OCI-LY3 (cell line): ENCODE data around the gene ALDH3A1.

Source experiments
- H2AFZ ChIP-seq: fragments of 200-600, 300-600 bp; shearing (Covaris generic); 2 replicates; pipeline ENCODE4 v1.6.0; 2014; ENCODE audit warnings: antibody characterized with exemption, low read depth, low read length
- H3K27ac ChIP-seq: fragments of 200-600, 300-600 bp; sonication (generic); 2 replicates; pipeline ENCODE4 v1.5.1; 2014; ENCODE audit warnings: mild to moderate bottlenecking, low read length, moderate library complexity, mixed read lengths
- H3K27me3 ChIP-seq: fragments of 200-600, 300-600 bp; sonication (generic); 2 replicates; pipeline ENCODE4 v1.6.1; 2014; ENCODE audit warnings: low read depth, low read length, mixed read lengths
- H3K36me3 ChIP-seq: fragments of 200-600, 300-600 bp; sonication (generic); replicated peaks from 2 replicates; pipeline ENCODE3; 2014; ENCODE audit warnings: low read depth, low read length, mixed read lengths
- H3K4me1 ChIP-seq: fragments of 300-600, 200-600 bp; sonication (generic); 2 replicates; pipeline ENCODE4 v1.6.1; 2014; ENCODE audit warnings: low read length, mixed read lengths
- H3K4me2 ChIP-seq: fragments of 200-600, 300-600 bp; sonication (generic); 2 replicates; pipeline ENCODE4 v1.6.1; 2014; ENCODE audit warnings: low read length, mixed read lengths
- H3K4me3 ChIP-seq: fragments of 300-600, 200-600 bp; sonication (generic); 2 replicates; pipeline ENCODE4 v1.5.1; 2014; ENCODE audit warnings: antibody characterized with exemption, mild to moderate bottlenecking, low read length, moderate library complexity
- H3K79me2 ChIP-seq: fragments of 300-600, 200-600 bp; shearing (Covaris generic); 2 replicates; pipeline ENCODE4 v1.6.1; 2014; ENCODE audit warnings: mild to moderate bottlenecking, low read length, mixed read lengths
- H3K9ac ChIP-seq: fragments of 300-600, 200-600 bp; shearing (Covaris generic); 2 replicates; pipeline ENCODE4 v1.6.0; 2014; ENCODE audit warnings: mild to moderate bottlenecking, low read length, moderate library complexity
- H3K9me3 ChIP-seq: fragments of 200-600, 300-600 bp; shearing (Covaris generic); 2 replicates; pipeline ENCODE4 v1.6.1; 2014; ENCODE audit warnings: low read length, mixed read lengths; ENCODE audit not compliant: insufficient read depth
- H4K20me1 ChIP-seq: fragments of 200-600, 300-600 bp; sonication (generic); 2 replicates; pipeline ENCODE4 v1.6.1; 2016; ENCODE audit warnings: low read length, mixed read lengths; ENCODE audit not compliant: insufficient read depth
- EZH2phosphoT487 ChIP-seq: fragments of 200-600 bp; shearing (Covaris generic); IDR thresholded peaks from 2 replicates; pipeline ENCODE4 v1.6.1; 2018; ENCODE audit warnings: antibody characterized with exemption, mixed run types, low read depth
- TF ChIP-seq, protein P1 (sequence below): fragments of 200-600, 300-600 bp; sonication (generic); IDR thresholded peaks from 2 replicates; pipeline ENCODE4 v1.5.1; 2014; ENCODE audit warnings: antibody characterized with exemption, low read length, low read depth

Gene ALDH3A1

DNA sequence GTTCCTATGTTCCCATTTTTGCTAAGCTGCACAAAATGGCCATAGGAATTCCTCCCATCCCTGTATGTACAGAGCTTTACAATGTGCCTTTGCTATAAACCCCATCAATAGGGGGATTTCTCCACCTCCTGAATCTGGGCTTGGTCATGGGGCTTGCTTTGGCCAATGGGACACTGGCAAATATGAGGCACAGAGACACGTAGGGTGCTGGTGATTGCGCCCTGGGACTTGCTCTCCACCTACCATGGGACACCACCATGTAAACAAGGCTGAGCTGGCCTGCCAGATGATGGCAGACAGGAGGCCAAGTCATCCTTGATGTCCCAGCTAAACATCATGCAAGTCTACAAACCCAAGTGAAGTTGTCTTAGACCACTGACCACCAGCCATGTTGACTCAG is 15.3 kb upstream of the ALDH3A1 start:
- Histone ChIP-seq H3K4me1 (peaks cover 4% of the 10 kb centered on the region; the same call in 1 of the 2 replicates), H3K9me3 (no peaks in the 10 kb centered on the region), H3K4me2 (no peak overlapping the region), H3K9ac (no peak overlapping the region), H3K36me3 (no peaks in the 10 kb centered on the region), H2AFZ (no peak overlapping the region), H3K27ac (no peak overlapping the region), H3K79me2 (no peaks in the 10 kb centered on the region), H3K4me3 (no peak overlapping the region), H4K20me1 (no peaks in the 10 kb centered on the region), H3K27me3 (no peaks in the 10 kb centered on the region)
- TF ChIP-seq EZH2phosphoT487: no peak
- TF ChIP-seq, protein P1, sequence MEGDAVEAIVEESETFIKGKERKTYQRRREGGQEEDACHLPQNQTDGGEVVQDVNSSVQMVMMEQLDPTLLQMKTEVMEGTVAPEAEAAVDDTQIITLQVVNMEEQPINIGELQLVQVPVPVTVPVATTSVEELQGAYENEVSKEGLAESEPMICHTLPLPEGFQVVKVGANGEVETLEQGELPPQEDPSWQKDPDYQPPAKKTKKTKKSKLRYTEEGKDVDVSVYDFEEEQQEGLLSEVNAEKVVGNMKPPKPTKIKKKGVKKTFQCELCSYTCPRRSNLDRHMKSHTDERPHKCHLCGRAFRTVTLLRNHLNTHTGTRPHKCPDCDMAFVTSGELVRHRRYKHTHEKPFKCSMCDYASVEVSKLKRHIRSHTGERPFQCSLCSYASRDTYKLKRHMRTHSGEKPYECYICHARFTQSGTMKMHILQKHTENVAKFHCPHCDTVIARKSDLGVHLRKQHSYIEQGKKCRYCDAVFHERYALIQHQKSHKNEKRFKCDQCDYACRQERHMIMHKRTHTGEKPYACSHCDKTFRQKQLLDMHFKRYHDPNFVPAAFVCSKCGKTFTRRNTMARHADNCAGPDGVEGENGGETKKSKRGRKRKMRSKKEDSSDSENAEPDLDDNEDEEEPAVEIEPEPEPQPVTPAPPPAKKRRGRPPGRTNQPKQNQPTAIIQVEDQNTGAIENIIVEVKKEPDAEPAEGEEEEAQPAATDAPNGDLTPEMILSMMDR: no peak

GRCh38 chr17:19762515-19762961 is 14.4 kb upstream of the ALDH3A1 start:
- no peak for TF ChIP-seq EZH2phosphoT487
- TF ChIP-seq, protein P1: peak; percentile 48
- H3K9me3 ChIP-seq: no peaks in the 10 kb centered on the region
- H3K4me3 ChIP-seq: peak overlapping the region; percentile 50; the same call in 1 of the 2 replicates
- H3K27ac ChIP-seq: no peak overlapping the region
- H3K4me2 ChIP-seq: peak overlapping the region; percentile 60
- H3K36me3 ChIP-seq: no peaks in the 10 kb centered on the region
- H3K9ac ChIP-seq: peak overlapping the region; percentile 35; the same call in 1 of the 2 replicates
- H2AFZ ChIP-seq: peak overlapping the region; percentile 77; the same call in 1 of the 2 replicates
- no peaks in the 10 kb centered on the region for H3K79me2 ChIP-seq
- peaks cover 4% of the 10 kb centered on the region; the same call in 1 of the 2 replicates for H3K4me1 ChIP-seq
- no peaks in the 10 kb centered on the region for H4K20me1 ChIP-seq
- no peaks in the 10 kb centered on the region for H3K27me3 ChIP-seq

- Histone ChIP-seq H3K9ac (no peak overlapping the region), H3K36me3 (no peaks in the 10 kb centered on the region), H3K27ac (no peak overlapping the region), H3K9me3 (no peaks in the 10 kb centered on the region), H4K20me1 (no peaks in the 10 kb centered on the region), H3K4me1 (peaks cover 20% of the 10 kb centered on the region), H3K4me2 (no peak overlapping the region), H3K4me3 (no peak overlapping the region), H2AFZ (no peak overlapping the region), H3K27me3 (no peaks in the 10 kb centered on the region), H3K79me2 (no peaks in the 10 kb centered on the region)
- TF ChIP-seq, protein P1: no peak
- no peak for TF ChIP-seq EZH2phosphoT487
Measured at GRCh38 chr17:19760746-19761145, 12.6 kb upstream of the ALDH3A1 start.

GRCh38 chr17:19759568-19760549 is 11.8 kb upstream of the ALDH3A1 start:
- Histone ChIP-seq H3K27me3 (no peaks in the 10 kb centered on the region), H3K4me3 (no peak overlapping the region)
- TF ChIP-seq EZH2phosphoT487: no peak
- TF ChIP-seq, protein P1: no peak

More at GRCh38 chr17:19759568-19760549, 11.8 kb upstream of the ALDH3A1 start:
- H4K20me1 ChIP-seq: no peaks in the 10 kb centered on the region
- H3K27ac ChIP-seq: no peak overlapping the region
- no peaks in the 10 kb centered on the region for H3K36me3 ChIP-seq
- H3K9ac ChIP-seq: no peak overlapping the region
- H2AFZ ChIP-seq: no peak overlapping the region
- H3K79me2 ChIP-seq: no peaks in the 10 kb centered on the region
- no peak overlapping the region for H3K4me2 ChIP-seq
- no peaks in the 10 kb centered on the region for H3K9me3 ChIP-seq
- peaks cover 29% of the 10 kb centered on the region for H3K4me1 ChIP-seq
